GM19099 (cell line): ENCODE measurements around the gene PALLD.

ENCODE experiments used
- POLR2A ChIP-seq: IDR thresholded peaks from 3 replicates; pipeline ENCODE4 v1.6.1; 2011; ENCODE audit warnings: low read depth; ENCODE audit not compliant: insufficient read length; ENCODE audit errors: extremely low read depth

PALLD gene

DNA sequence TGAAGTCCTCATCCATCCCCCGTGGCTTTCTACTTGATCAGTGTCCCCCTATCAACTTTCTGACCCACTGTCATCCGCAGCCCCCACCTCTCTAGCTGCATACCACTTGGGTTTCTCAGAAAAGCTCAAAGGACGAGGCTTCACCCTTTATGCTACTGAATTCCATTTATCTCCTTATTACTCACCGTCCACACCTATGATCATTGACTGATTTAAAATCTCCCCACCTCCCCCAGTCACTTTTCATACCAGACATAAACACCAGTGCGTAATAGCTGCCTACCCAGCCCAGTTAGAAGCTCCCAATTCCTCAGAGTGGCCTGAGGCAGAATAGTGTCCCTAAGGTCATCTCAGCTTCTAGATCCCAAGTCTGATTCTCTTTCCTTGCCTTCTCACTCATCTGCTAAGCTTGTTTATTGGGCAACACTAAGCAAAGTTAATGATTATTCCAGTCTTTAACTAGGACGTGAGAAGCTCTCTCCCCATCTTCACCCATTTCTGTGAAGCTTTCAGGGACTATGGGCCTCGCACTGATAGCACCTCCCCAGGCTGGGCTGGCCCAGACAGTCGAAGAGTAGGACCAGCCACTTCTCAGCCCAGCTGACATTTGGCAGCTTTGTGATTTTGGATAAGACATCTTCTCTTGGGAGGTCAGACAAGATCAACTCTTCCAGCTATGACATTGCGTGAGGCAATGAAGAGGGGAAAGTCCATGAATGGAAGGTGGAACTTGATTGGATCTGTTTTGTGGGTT lies 9.4 kb upstream of the PALLD start:
- TF ChIP-seq POLR2A: no peak

DNA sequence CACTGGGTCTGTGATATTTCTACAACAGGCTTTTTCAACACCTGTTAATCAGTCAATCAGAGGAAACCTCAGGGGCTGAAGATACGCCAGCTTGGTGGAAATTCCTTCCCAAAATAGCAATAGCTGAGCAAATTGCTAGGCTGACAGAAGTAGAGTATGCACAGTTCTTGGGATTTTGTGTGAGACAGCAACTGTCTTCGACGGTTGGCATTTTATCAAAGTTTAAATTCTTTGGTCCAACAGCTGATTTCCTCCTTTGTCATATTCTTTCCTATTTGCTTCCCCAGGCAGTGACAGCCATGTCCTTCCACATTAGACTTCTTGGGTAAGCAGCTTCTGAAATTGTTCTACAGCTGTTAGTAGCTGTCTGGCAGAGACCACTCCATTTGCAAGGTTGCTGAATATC lies 8.0 kb upstream of the PALLD start:
- TF ChIP-seq POLR2A: no peak

DNA sequence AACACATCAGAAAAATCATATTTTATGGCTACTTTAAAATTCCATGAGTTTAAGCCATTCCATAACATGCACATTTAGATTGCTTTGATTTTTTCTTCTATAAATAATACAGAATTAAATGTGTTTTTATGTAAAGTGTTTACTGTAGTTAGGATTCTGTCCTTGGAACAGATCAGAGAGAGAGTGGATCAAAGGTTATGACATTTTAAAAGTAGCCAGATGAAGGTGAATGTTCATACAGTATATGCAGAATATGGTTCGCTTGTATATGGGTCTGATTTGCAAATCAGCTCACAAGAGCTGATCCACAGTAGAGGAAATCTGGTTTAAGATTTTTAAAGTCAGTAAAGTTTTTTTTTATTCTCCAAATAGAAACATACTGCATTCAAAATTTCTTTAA lies 7.2 kb upstream of the PALLD start:
- TF ChIP-seq POLR2A: no peak

DNA sequence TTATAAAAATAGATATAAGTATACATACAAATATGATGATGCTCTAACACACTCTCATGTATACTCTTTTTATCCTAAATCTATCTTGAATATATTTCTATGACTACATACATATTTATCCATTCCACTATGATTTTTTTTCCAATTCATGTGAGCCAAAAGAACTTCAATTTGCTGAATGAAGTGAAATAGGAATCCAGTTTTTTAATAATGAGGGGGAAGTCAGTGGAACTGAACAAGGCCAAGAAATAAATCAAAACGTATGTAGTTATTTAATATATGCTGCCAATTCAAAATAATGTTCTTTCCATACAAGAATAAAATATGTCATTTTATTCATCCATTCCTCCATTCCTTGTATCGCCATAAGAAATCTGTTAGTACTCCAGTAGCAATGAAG lies 6.1 kb upstream of the PALLD start:
- no peak for TF ChIP-seq POLR2A

DNA sequence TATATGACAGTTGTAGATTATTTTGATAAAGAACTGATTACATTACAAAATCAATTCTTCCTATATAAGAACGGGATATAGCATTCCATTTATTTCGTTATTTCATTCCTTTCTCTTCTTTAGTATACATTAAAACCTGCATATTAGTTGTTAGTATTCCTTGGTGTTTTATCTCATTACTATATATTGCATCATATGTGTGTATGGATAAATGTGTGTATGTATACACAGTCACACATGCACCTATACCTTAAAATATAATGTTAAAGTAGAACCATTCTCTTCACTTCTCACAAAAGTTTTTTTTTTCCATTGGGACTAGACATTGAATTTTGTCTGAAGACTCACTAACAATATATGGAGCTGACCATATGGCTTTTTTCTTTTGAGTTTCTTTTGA lies 5.3 kb upstream of the PALLD start:
- TF ChIP-seq POLR2A: no peak

DNA sequence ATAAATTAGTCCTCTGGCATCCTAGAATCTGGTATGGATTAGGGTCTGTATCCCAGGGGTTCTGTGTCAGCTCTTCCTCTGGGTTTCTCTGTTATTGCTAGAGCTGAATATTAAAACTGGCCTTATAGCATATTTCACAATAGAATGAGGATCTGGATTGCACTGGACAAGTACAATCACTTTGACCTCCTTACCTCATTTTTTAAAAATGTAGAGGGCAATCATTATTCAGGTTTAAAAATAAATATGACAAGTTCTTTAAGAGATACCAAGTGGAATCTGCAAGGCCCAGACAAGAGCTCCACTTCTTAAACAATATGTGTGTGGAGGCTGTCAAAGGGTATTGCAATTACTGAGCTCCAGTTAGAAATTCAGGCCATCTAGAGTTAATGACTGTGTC lies 1.4 kb downstream of the PALLD start:
- no peak for TF ChIP-seq POLR2A

DNA sequence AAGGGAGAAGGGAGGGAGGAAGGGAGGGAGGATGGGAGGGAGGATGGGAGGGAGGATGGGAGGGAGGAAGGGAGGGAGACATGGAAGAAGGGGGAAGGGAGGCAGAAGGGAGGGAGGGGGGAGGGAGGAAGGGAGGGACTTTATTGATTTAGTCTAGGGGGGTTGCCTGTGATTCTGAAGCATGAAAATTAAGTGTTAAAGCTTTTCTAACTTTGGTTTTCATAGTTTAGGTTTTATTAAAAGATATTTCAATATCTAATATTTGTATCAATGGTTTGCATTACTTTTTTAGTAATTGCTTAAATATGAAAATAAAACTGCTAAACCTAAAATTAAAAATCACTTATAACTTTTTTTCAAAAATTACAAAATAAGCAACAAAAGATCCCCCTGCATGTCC lies 2.4 kb downstream of the PALLD start:
- TF ChIP-seq POLR2A: no peak

DNA sequence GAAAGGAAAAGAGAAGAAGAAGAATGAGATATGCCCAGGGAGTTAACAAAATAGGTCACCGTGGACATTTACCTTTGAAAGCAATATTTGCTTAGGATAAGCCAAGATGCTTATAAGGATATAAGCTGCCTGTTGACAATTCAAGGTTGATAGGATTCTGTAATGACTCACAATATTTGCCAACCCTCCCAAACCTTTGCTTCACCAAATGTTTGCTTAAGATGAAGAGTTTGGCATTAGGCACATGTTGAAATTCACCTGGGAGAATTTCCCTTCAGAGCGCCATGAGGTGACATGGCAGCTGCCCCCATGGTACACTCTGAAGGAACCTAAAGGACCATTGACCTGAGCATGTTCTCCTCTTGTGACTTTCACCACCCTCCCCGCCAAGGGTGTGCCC lies 4.6 kb downstream of the PALLD start:
- no peak for TF ChIP-seq POLR2A

DNA sequence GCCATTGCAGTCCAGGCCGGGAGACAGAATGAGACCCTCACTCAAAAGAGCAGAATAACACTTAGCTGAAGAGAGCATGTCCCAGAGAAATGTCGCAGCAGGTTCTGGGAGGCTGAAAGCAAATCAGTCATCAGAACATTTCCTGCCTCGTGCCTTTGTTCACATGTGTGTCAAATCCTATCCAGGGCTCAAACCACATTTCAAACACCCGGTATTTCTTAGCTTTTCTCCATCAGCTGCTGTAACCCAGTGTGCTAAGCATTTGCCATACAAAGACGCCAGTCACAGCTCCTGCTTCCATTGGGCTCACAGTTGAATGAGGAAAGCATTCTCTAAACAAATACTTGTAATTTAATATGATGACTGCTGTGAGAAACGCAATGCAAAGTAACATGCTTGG lies 6.0 kb downstream of the PALLD start:
- TF ChIP-seq POLR2A: no peak

DNA sequence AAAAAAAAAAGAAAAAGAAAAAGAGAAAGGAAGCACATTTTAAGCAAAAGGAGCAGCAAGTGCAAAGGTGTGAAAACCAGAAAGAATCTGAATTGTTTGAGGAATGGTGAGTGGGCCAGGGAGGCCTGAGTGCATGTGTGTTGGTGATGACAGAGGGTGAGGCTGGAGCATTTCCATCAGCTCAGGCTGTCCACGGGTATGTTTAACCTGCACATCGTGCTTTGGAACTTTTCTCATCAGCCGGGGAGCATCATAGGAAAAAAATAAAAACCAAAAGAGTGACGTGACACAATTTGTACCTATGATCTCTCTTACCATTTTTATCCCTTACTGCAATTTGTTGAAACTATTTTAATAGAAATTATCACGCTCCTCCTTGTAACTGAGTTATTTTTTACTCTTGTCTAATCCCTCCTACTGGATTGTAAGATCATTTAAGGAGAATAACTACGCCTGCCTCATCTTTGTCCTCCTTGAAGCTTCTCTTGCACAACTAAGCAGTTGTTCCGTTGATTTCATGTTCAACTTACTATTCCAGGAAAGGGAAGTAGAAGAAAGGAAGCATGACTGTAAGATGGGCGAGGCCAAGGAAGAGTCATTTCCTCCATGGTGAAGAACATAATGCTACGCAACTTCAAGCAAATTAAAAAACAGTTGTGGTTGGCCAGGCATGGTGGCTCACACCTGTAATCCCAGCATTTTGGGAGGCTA lies 7.0 kb downstream of the PALLD start:
- TF ChIP-seq POLR2A: no peak

DNA sequence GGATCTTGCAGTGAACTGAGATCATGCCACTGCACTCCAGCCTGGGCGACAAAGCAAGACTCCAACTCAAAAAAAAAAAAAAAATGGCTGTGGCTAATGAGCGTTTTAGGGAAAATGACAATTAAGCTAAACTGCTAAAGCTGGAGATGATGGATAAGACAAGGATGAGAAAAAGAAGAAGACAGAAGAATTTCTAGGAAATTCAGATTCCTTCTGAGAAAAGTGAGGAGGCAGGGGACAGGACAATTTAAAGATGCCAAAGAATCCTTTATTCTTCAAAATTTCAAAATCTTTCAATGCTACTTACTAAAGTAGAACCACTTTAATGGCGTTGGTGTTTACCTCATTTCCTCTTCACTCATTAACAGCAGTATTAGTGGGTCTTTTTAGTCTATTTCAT lies 7.7 kb downstream of the PALLD start:
- no peak for TF ChIP-seq POLR2A

DNA sequence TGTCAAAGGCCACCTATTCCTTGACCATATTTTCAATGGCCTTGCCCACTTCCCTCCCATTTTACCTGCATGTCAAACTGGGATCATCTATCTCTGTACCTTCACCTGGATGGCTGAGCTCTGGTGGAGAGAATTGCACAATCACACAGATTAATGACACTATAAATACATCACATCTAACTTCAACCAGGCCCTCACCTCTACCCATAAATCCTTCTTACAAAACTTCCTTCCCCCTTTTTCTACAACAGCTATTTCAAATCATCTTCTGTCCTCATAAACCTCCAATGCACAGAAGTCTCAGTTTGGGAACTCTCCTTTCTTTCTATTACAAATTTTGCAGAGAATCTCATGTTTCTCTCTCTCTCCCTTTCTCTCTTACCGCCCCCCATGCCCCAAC lies 9.2 kb downstream of the PALLD start:
- TF ChIP-seq POLR2A: no peak

DNA sequence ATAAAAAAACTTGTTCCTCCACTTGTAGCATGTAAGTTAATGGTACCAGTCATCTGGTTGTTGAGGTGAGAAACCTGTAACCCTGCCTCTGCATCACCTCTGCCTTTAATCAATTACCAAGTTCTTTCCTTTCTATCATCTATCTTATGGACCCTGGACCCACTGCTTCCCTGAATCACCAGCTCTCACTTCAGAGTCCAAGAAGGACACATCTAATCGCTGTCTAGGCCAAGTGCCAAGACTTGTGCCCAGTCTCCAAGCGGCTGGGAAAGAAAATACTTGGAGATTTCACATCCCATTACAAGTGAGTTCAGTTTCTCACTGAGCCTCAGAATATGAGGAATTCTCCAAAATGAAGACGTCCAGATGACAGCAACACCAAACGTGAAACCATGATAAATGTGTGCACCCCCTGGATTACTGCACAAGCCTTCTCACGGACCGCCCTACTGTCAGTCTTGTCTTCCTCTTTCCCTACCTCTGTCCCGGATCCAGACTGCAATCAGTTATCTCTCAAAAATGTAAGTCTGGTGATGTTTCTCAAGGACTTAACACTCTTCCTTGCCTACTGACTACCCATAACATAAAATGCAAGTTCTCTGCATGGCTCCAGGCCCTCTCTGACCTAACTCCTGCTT lies 10.4 kb downstream of the PALLD start:
- no peak for TF ChIP-seq POLR2A

DNA sequence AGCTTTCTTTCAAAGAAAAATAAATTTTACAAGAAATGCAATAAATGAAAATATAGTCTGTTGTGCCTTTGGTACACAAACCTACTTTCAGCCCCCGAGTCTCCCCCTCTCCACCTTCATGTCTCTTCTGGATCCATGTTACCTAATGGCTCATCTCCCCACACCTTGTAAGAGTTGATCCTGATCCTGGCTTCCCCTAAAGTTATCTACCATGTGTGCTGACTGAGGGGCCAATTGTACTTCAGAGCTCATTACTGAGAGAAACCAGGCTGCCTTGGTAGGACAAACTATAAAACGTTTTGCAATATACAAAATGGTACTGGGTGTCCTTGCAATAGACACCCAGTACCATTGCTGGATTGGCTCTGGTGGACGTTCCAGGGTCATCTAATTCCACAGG lies 11.8 kb downstream of the PALLD start:
- TF ChIP-seq POLR2A: no peak

DNA sequence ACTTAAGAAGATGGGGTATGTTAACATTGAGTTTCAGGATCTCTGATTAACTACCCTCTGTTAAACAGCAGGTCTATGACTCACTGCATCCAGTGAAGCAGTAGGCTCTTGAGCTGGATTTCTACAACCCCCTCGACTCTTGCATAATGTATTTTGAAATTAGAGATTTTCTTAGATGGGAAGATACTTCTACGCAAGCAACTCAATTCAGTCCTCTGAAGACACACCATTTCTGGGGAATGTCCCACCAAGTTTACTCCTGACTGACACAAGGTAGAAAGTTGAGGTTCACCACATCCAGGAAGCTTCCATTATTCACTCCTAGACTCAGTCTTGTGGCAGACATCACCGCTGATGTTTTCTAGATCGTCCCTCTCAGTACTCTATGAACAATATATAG lies 12.9 kb downstream of the PALLD start:
- no peak for TF ChIP-seq POLR2A
